Breast epithelium (tissue), 3 donors: Measurements from ENCODE around the gene DSCAM.

Source experiments
- CTCF ChIP-seq, 3 donors: fragments of 450-650 bp; IDR thresholded peaks; one replicate each; pipeline ENCODE4 v1.5.1; 2016 to 2017; ENCODE audit warnings: antibody characterized with exemption in 3 of 3, mild to moderate bottlenecking in 3 of 3, moderate library complexity in 3 of 3
- POLR2A ChIP-seq: fragments of 450-650 bp; IDR thresholded peaks from one replicate; pipeline ENCODE4 v1.6.1; 2016; ENCODE audit warnings: antibody characterized with exemption, mild to moderate bottlenecking, moderate library complexity
- POLR2AphosphoS5 ChIP-seq, 3 donors: sonication (generic); formaldehyde crosslinking; IDR thresholded peaks; one replicate each; pipeline ENCODE4 v1.6.1; 2017; ENCODE audit warnings: antibody characterized with exemption in 3 of 3

DNA sequence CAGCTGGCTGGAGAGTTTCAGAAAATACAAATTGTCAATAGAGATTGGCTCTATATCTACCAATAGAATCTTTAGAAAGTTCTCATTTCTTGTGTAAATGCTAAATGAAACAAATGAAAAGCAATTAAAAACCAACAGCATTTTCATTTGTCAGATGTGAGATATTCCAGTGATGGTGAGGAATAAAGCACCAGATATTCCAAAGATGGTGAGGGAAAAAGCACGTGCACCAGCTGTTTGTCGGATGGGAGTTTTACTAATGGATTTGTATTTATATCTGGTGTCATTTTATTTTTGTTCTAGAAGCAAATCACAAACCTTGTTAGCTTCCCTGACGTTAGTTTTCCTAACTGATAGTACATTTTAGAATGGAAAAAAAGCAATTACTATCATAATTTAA, 790.9 kb downstream of the DSCAM start:
- TF ChIP-seq CTCF (IDR thresholded peaks at IDR 0.05) (no peak), POLR2A (no peak), POLR2AphosphoS5 (IDR thresholded peaks at IDR 0.05) (no peak)
